Spleen (tissue), 11 donors: ENCODE results near the gene TENM3. TPM values are rescaled to one million over a fixed set of nuclear protein-coding genes. Genes with fewer than 3 reads are reported as not detected.

Experiments used
- DNase-seq: peaks from one replicate; pipeline ENCODE4 v3.0.0-alpha.2; 2020
- H3K27ac ChIP-seq, 8 donors: fragments of 200-600 bp; sonication (generic) in 7 of 8; 1 replicate in 4 of 8; 2 replicates in 4 of 8; pipeline versions ENCODE4 v1.5.0 to v1.8.0; 2016 to 2021; ENCODE audit warnings: inconsistent platforms in 4 of 8, mild to moderate bottlenecking in 4 of 8, moderate library complexity in 1 of 8
- H3K27me3 ChIP-seq, 7 donors: fragments of 200-600 bp; sonication (generic) in 6 of 7; replicated peaks in 1 of 7; 1 replicate in 4 of 7; 2 replicates in 3 of 7; pipeline versions ENCODE4 v1.5.0 to v1.8.0; 2016 to 2021; ENCODE audit warnings: inconsistent platforms in 3 of 7, mild to moderate bottlenecking in 1 of 7
- H3K36me3 ChIP-seq, 6 donors: fragments of 200-600 bp; sonication (generic) in 5 of 6; 1 replicate in 4 of 6; 2 replicates in 2 of 6; pipeline versions ENCODE4 v1.5.0 to v1.8.0; 2016 to 2021; ENCODE audit warnings: inconsistent platforms in 2 of 6
- H3K4me1 ChIP-seq, 6 donors: fragments of 200-600 bp; sonication (generic) in 5 of 6; 1 replicate in 3 of 6; 2 replicates in 3 of 6; pipeline versions ENCODE4 v1.5.0 to v1.8.0; 2016 to 2021; ENCODE audit warnings: inconsistent platforms in 3 of 6
- H3K4me3 ChIP-seq, 8 donors: fragments of 200-600 bp; sonication (generic) in 7 of 8; 1 replicate in 4 of 8; 2 replicates in 4 of 8; pipeline versions ENCODE4 v1.5.0 to v1.8.0; 2016 to 2021; ENCODE audit warnings: inconsistent platforms in 4 of 8, mild to moderate bottlenecking in 4 of 8, moderate library complexity in 2 of 8
- H3K9me3 ChIP-seq, 8 donors: fragments of 200-600 bp; sonication (generic) in 7 of 8; 1 replicate in 4 of 8; 2 replicates in 4 of 8; pipeline versions ENCODE4 v1.5.0 to v1.8.0; 2016 to 2021; ENCODE audit warnings: inconsistent platforms in 4 of 8
- CTCF ChIP-seq, 11 experiments: fragments of 200-600 bp in 7 of 11; fragments of 450-650 bp in 4 of 11; sonication (generic) in 4 of 11; IDR thresholded peaks in 8 of 11; conservative IDR thresholded peaks in 3 of 11; 1 replicate in 7 of 11; 2 replicates in 4 of 11; pipeline versions ENCODE4 v1.4.0 to v1.8.0; 2016 to 2021; ENCODE audit warnings: antibody characterized with exemption in 11 of 11, inconsistent platforms in 4 of 11, mild to moderate bottlenecking in 1 of 11
- POLR2A ChIP-seq, 3 donors: fragments of 450-650 bp; IDR thresholded peaks; one replicate each; pipeline ENCODE4 v1.5.1; 2017; ENCODE audit warnings: antibody characterized with exemption in 3 of 3, mild to moderate bottlenecking in 1 of 3
- POLR2AphosphoS5 ChIP-seq, 3 donors: sonication (generic); formaldehyde crosslinking; IDR thresholded peaks; one replicate each; pipeline ENCODE4 v1.5.1; 2017; ENCODE audit warnings: antibody characterized with exemption in 3 of 3
- WGBS, 5 donors: extraction: QIAGEN DNeasy Blood & Tissue Kit in 3 of 5; methylation state at CpG; one replicate each; pipeline versions ENCODE4 v1.1.5 to v1.1.7; 2013 to 2018; 5-methylcytosine and 5-hydroxymethylcytosine counted together
- intact Hi-C: fragments of 100-400 bp; cut with DNase I; formaldehyde crosslinking; loops from one replicate; pipeline ENCODE4 v1.15.0; 2023; ENCODE audit warnings: low total_unique reads
- polyA plus RNA-seq, 3 donors: library from polyadenylated mRNA; stranded (reverse); fragments of 200-250 nt; gene quantifications; one replicate each; pipeline ENCODE4 v1.2.1, GENCODE V29; 2013
- total RNA-seq, 7 donors: library from RNA; depleted of rRNA in 3 of 7; stranded (reverse); fragments of >200 nt in 3 of 7; fragmentation: NEBNext Ultra II Directional in 4 of 7; extraction: Animal tissue kit (Norgen Biotek cat#: 25700) in 4 of 7; gene quantifications; one replicate each; pipeline versions ENCODE4 v1.1.0 to v1.2.1, GENCODE V29; 2016 to 2021
- donor health status: healthy with polysubstance abuse.
- donor health status: DM: no; HTN: no; CAD: no; lungs with moderate emphysema.
- donor health status: DM: no; HTN: no; CAD: no.
- donor health status: Bipolar disorder and iron deficiency.
- donor health status: healthy.
- donor health status: DM: no; HTN: no; CAD: no.
- donor health status: DM: yes; HTN: yes; CAD: no.

The TENM3 gene
- total and polyA plus RNA-seq, 10 donors, result 0.37 to 45.6 (median 17.7) TPM

DNA sequence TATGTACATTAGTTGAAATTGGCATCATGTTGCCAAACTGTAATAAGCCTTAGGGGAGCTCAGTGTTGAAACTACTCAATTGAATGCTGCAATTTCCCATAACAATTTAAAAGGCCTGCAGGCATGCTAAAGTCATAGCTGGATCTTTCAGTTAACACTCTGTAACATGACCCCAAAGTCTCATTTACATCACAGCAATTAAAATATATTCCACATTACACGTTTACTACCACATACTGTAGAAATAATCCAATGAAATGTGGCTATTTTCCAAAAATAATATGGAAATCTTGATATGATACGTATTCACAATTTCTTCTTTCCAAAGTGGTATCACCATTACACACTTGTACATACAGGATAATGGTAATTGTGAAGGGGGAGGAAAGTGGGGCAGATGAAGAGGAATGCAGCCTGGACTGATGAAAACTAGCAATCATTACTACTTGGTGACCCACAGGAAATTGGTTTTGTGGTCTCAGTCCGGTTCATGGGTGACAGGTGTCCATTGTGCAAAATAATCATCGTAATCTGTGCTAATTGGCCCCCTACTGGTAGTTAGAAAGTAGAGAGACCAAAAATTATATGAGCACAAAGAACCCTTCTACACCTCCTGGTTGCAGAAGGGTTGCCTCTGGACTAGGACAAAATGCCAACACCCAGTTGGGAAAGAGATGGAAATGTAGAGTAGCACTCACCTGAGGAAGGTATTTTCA is 63.7 kb downstream of the TENM3 start:
- Histone ChIP-seq H3K4me3 (no peak overlapping the region), H3K4me1 (no peaks in the 10 kb centered on the region), H3K27me3 (no peaks in the 10 kb centered on the region), H3K36me3 (no peaks in the 10 kb centered on the region), H3K9me3 (no peaks in the 10 kb centered on the region), H3K27ac (no peak overlapping the region)
- WGBS, 5 donors, result 56 to 67% (median 60%) methylated on average over 4 of the region's 4 CpGs
- DNase-seq, result no peak
- intact Hi-C loops, result no loop called here
- no peak for TF ChIP-seq POLR2A (IDR thresholded peaks at IDR 0.05)
- TF ChIP-seq POLR2AphosphoS5 (IDR thresholded peaks at IDR 0.05), result no peak
- no peak for TF ChIP-seq CTCF (IDR thresholded peaks at IDR 0.05 in 8 of 11, conservative IDR thresholded peaks at IDR 0.05 in 3 of 11)

DNA sequence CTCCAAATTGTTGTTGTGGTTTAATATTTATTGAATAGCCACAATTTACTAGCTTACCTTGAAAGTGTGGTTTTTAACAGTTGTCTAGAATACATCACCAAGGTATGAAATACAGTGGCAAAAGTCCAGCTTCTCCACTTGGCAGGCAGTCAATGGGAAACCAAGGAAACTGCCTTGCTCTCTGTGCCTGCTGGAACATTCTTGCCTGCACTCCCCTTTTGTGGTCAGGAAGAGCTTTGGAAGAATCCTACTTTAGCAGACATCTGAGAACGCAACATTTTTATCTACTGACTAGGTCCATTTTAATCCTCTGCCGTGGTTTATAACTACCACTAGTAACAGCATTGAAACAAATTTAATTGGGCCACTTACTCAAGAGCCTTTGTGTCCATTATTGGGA is 64.5 kb downstream of the TENM3 start:
- H3K9me3 ChIP-seq, result no peaks in the 10 kb centered on the region
- intact Hi-C loops, result no loop called here
- TF ChIP-seq POLR2A (IDR thresholded peaks at IDR 0.05) (no peak), POLR2AphosphoS5 (IDR thresholded peaks at IDR 0.05) (no peak), CTCF (IDR thresholded peaks at IDR 0.05 in 8 of 11, conservative IDR thresholded peaks at IDR 0.05 in 3 of 11) (no peak)
- H3K4me1 ChIP-seq, result no peaks in the 10 kb centered on the region
- DNase-seq, result no peak
- no peak overlapping the region for H3K27ac ChIP-seq
- 78 to 89% (median 86%) methylated on average over 2 of the region's 2 CpGs for WGBS, 5 donors
- H3K4me3 ChIP-seq, result no peak overlapping the region
- no peaks in the 10 kb centered on the region for H3K36me3 ChIP-seq
- no peaks in the 10 kb centered on the region for H3K27me3 ChIP-seq

- H3K4me1 ChIP-seq, result no peaks in the 10 kb centered on the region
- peaks cover 0 to 17% (median 16%) of the 10 kb centered on the region in 8 donors for H3K9me3 ChIP-seq
- intact Hi-C loops, result no loop called here
- H3K36me3 ChIP-seq, result no peaks in the 10 kb centered on the region
- TF ChIP-seq CTCF (IDR thresholded peaks at IDR 0.05 in 8 of 11, conservative IDR thresholded peaks at IDR 0.05 in 3 of 11), result no peak
- no peak for TF ChIP-seq POLR2AphosphoS5 (IDR thresholded peaks at IDR 0.05)
- no peak for TF ChIP-seq POLR2A (IDR thresholded peaks at IDR 0.05)
- DNase-seq, result no peak
- H3K4me3 ChIP-seq, result no peak overlapping the region
- no peak overlapping the region for H3K27ac ChIP-seq
- 63 to 88% (median 72%) methylated on average over 1 of the region's 1 CpG for WGBS, 5 donors
- no peaks in the 10 kb centered on the region for H3K27me3 ChIP-seq
Observed at GRCh38 chr4:182309877-182310276, 66.7 kb downstream of the TENM3 start.

DNA sequence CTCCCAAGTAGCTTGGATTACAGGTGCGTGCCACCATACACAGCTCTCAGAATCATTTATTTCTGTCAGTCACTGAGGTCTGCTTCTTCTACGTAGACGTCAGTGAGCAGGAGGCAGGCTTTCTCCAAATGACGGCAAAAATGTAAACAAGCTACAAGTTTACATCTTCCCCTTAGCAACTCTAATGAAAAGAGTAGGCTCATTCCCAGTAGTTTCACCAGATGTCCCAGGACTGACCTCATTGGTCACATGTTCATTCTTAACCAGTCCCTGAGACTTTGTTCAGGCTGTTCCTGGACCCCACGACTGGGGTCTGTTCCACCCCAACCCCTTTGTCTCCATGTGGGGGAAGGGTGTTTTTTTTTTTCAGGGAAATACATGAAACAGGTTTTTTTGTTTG is 67.1 kb downstream of the TENM3 start:
- H3K4me1 ChIP-seq, result no peaks in the 10 kb centered on the region
- 71 to 80% (median 77%) methylated on average over 5 of the region's 5 CpGs for WGBS, 5 donors
- no peak for DNase-seq
- intact Hi-C loops, result no loop called here
- no peaks in the 10 kb centered on the region for H3K27me3 ChIP-seq
- no peaks in the 10 kb centered on the region for H3K36me3 ChIP-seq
- H3K4me3 ChIP-seq, result no peak overlapping the region
- TF ChIP-seq POLR2A (IDR thresholded peaks at IDR 0.05), result no peak
- TF ChIP-seq POLR2AphosphoS5 (IDR thresholded peaks at IDR 0.05), result no peak
- TF ChIP-seq CTCF (IDR thresholded peaks at IDR 0.05 in 8 of 11, conservative IDR thresholded peaks at IDR 0.05 in 3 of 11), result no peak
- no peak overlapping the region for H3K27ac ChIP-seq
- peaks cover 0 to 21% (median 20%) of the 10 kb centered on the region in 8 donors for H3K9me3 ChIP-seq
